Stimulated activated CD8-positive, alpha-beta memory T cell treated with anti-CD3 and anti-CD28 coated beads, Interleukin-12 subunit alpha, Interleukin-12 subunit beta, amount 100 ng/mL, for 24 hours (primary cell): ENCODE results near the gene IGLON5.

Source experiments
- DNase-seq: peaks from one replicate; pipeline ENCODE4 v3.0.0-alpha.2; 2020; ENCODE audit errors: extremely low read depth

IGLON5 gene

GRCh38 chr19:51317968-51318367, 6.5 kb downstream of the IGLON5 start:
- no peak for DNase-seq

- no peak for DNase-seq
Observed at GRCh38 chr19:51318687-51319648, 7.5 kb downstream of the IGLON5 start.

GRCh38 chr19:51319649-51320279, 8.3 kb downstream of the IGLON5 start:
- no peak for DNase-seq

GRCh38 chr19:51320280-51320657, 8.8 kb downstream of the IGLON5 start:
- no peak for DNase-seq

GRCh38 chr19:51321799-51322198, 10.4 kb downstream of the IGLON5 start:
- DNase-seq, result no peak

- no peak for DNase-seq
Observed at GRCh38 chr19:51323481-51324166, 12.2 kb downstream of the IGLON5 start.

- DNase-seq, result no peak
Observed at GRCh38 chr19:51324167-51324481, 12.7 kb downstream of the IGLON5 start.

- DNase-seq, result no peak
Observed at GRCh38 chr19:51325161-51325976, 13.9 kb downstream of the IGLON5 start.

GRCh38 chr19:51326216-51327065, 15.0 kb downstream of the IGLON5 start:
- DNase-seq, result no peak

GRCh38 chr19:51327066-51328001, 15.9 kb downstream of the IGLON5 start:
- no peak for DNase-seq

- no peak for DNase-seq
Observed at GRCh38 chr19:51329411-51329810, 18.0 kb downstream of the IGLON5 start.

- no peak for DNase-seq
Observed at GRCh38 chr19:51330366-51330765, 18.9 kb downstream of the IGLON5 start.

GRCh38 chr19:51331193-51331592, 19.7 kb downstream of the IGLON5 start:
- no peak for DNase-seq

GRCh38 chr19:51331716-51332115, 20.3 kb downstream of the IGLON5 start:
- DNase-seq, result no peak

- DNase-seq, result no peak
Observed at GRCh38 chr19:51333836-51334460, 22.5 kb downstream of the IGLON5 start.

- no peak for DNase-seq
Observed at GRCh38 chr19:51337141-51337860, 25.9 kb downstream of the IGLON5 start.

GRCh38 chr19:51337861-51338562, 26.6 kb downstream of the IGLON5 start:
- DNase-seq, result no peak
